Forelimb muscle (tissue), 1 donor: ENCODE measurements around the gene RRBP1. TPM values are rescaled to one million over a fixed set of nuclear protein-coding genes. Genes with fewer than 3 reads are reported as not detected.

Source experiments
- DNase-seq: peaks from one replicate; pipeline ENCODE4 v3.0.0-alpha.2; 2013; ENCODE audit warnings: low read depth
- polyA plus RNA-seq: library from polyadenylated mRNA; unstranded; fragments of 120-200 nt; gene quantifications from one replicate; pipeline ENCODE4 v1.2.1, GENCODE V29; 2013; ENCODE audit not compliant: insufficient read length

Gene RRBP1
- polyA plus RNA-seq, 1 donor: 91.5 TPM

- no peak for DNase-seq
Observed at GRCh38 chr20:17650301-17651128, 31.5 kb downstream of the RRBP1 start.

DNA sequence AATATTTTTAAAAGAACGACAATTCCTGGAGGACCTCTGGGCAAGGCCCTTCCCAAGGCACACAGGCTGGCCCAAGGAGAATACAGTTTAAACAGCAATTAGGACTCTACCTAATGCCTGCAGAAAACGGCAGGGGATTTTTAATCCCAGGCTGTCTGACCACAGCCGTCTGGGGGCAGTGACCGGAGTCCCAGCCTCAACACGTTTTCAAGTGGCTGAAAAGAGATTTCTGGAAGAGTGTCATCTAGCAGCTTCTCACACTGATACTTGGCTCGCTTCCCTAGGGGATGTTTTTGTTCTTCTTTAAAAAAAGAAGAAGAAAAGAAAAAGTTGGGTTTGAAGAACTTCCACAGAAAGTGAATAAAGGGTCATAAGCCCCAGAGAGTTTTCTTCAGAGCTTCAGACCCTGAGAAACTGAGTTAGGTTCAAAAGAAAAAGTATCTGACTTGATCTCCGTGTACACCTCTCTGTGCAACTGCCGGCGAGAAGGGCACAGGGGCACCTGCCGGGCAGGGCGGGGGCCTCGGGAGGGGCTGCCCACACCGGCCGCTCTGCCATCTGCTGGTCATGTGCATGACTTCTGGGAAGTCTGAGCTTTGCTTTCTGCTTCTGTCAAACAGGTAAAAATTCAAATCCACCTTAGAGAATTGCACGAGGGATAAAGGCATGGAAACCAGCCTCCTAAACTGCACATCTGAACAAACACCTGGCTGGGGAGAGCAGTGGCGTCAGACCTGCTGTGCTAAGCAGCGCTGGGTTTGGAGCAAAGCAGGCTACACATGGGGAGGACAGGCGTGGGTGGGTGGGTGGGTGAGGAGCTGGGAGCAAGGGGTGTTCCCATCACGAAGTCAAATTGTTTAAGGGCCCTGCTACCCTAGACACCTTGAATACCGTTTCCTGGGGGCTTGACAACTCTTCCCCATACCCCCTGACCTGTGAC, 33.0 kb downstream of the RRBP1 start:
- no peak for DNase-seq

DNA sequence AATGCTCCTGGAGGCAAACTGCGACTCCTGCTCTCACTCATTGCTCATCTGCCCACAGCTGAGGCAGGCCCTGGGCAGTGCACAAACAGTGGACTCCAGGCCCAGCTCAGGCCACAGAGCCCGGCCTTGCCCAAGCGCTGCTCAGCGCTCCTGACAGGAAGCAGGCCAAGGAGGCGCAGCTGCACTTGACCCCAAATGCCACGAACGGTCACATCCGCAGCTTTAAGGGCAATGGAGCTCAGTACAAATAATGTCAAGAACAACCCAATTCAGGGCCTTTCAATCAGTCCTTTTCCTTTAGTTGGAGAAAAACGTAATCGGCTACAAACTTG, 33.8 kb downstream of the RRBP1 start:
- DNase-seq: no peak

- DNase-seq: no peak
Observed at GRCh38 chr20:17647391-17648314, 34.4 kb downstream of the RRBP1 start.

- DNase-seq: no peak
Observed at GRCh38 chr20:17646961-17647301, 35.1 kb downstream of the RRBP1 start.

DNA sequence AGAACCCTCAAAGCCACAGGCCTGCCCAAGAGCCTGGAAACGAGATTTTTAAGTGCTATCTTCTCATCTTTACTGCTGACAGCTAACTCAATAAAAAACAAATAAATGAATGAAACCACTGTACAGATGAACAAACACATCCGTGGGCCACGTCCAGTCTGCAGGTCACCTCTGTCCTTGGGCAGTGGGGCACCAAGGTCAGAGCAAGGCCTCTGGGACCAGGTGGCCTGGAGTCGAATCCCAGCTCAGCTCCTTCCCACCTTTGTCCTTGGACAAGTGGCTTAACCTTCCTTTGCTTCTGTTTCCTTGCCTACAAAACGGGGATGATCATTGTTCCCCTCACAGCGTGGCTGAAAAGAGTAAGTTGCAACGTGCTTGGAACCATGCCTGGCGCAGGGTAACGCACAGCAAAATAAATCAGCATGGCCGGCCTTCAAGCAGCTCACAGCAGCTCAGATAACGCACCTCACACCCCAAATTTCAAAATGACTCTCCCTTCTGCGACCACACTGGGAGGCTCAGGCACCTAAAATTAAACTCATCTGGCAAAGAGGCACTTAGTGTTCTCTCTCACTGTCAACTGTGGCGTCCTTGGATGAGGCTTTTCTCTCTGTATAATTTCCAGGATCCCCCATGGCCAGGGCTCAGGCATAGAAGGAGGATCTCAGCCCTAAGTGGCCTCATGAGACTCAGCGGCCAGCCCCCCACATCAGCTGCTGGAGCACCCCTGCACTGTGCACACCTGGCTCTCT, 35.7 kb downstream of the RRBP1 start:
- DNase-seq: no peak

DNA sequence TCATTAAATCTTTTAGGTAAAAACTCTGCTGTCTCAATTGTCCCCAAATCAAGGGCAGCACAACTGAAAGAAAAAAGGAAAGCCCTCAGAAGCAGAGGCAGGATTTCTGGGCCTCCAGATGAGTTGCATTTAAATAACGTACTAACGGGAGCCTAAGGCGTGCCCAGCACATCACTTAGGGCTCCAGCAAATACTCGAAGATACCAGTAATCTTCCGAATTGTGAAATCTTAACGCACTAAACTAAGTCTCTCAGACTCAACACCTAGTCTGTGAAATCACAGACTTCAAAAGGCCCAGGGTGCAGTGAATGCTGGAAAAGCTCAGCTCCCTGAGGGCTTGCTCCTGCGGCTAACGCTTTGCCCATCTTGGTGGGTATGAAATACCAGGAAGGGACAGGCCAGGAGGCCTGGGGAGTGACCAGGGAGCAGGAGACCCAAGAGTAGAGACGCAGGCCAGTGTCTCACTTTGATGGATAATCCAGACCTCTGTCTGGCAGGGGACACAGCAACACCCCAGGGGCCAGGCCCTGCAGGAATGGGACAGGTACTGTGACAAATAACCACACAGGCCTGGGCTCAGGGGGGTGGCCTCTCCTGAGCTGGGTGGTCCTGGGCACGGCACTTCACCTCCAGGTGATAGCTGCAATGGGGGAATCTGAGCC, 36.4 kb downstream of the RRBP1 start:
- no peak for DNase-seq

GRCh38 chr20:17645010-17645409, 37.0 kb downstream of the RRBP1 start:
- no peak for DNase-seq

GRCh38 chr20:17644451-17644850, 37.6 kb downstream of the RRBP1 start:
- DNase-seq: no peak

GRCh38 chr20:17643531-17644188, 38.4 kb downstream of the RRBP1 start:
- DNase-seq: no peak

GRCh38 chr20:17642404-17643269, 39.4 kb downstream of the RRBP1 start:
- DNase-seq: no peak

DNA sequence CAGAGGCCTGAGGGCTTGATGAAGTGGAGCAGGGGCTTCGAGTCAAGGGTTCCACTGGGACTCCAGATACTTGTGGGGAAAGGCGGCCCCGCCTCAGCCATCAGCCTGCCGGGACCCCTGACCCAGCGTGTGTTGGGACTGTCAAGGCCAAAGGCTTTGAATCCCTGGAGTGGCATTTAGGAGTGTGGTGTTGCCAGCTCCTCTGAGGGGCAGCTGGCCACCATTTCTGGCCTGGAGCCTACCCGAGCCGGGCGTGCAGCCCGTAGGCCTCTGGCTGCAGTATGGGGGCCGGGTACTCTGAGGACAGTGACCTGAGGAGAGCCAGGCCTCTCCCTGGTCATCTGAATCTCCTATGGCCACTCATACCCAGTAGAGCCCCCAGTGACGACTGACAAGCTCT, 40.0 kb downstream of the RRBP1 start:
- DNase-seq: no peak

GRCh38 chr20:17641520-17641964, 40.5 kb downstream of the RRBP1 start:
- DNase-seq: no peak

GRCh38 chr20:17640875-17641378, 41.1 kb downstream of the RRBP1 start:
- no peak for DNase-seq

DNA sequence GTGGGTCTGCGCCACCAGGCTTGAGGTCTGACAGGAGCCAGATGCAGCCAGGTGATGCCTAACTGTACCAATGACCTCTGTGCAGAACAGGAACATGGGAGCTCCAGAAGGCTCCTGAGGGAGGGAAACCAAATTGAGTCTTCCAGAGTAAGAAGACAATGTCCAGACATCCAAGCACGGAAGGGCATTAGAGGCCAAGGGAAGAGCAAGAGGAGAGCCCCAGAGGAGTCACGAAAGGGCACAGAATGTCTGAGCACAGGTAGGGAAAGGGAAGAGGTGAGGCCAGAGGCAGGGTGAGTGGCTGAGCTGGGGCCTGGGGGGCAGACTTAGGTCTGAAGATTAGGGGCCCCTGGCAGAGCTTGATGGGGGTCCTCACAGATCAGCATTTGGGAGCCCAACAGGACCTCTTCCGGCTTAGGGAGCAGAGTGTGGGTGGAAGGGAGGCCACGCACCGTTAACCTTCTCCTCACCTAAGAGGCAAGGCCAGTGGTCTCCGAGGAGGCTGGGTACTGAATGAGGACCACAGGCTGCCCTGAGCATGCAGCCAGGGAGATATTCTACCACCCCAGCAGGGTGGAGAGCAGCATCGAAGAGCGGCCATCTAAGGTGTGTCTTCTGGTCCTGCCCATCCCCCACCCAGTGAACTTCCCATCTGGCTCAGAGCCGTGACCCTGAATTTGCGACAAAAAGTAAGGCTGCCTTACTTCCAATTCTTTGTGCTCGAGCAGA, 41.7 kb downstream of the RRBP1 start:
- DNase-seq: no peak

- no peak for DNase-seq
Observed at GRCh38 chr20:17638835-17639407, 43.1 kb downstream of the RRBP1 start.

GRCh38 chr20:17637985-17638640, 43.9 kb downstream of the RRBP1 start:
- DNase-seq: no peak
